ENCODE results near the gene TDRD1. TPM values are rescaled to one million over a fixed set of nuclear protein-coding genes. Genes with fewer than 3 reads are reported as not detected.

Gene TDRD1, protein sequence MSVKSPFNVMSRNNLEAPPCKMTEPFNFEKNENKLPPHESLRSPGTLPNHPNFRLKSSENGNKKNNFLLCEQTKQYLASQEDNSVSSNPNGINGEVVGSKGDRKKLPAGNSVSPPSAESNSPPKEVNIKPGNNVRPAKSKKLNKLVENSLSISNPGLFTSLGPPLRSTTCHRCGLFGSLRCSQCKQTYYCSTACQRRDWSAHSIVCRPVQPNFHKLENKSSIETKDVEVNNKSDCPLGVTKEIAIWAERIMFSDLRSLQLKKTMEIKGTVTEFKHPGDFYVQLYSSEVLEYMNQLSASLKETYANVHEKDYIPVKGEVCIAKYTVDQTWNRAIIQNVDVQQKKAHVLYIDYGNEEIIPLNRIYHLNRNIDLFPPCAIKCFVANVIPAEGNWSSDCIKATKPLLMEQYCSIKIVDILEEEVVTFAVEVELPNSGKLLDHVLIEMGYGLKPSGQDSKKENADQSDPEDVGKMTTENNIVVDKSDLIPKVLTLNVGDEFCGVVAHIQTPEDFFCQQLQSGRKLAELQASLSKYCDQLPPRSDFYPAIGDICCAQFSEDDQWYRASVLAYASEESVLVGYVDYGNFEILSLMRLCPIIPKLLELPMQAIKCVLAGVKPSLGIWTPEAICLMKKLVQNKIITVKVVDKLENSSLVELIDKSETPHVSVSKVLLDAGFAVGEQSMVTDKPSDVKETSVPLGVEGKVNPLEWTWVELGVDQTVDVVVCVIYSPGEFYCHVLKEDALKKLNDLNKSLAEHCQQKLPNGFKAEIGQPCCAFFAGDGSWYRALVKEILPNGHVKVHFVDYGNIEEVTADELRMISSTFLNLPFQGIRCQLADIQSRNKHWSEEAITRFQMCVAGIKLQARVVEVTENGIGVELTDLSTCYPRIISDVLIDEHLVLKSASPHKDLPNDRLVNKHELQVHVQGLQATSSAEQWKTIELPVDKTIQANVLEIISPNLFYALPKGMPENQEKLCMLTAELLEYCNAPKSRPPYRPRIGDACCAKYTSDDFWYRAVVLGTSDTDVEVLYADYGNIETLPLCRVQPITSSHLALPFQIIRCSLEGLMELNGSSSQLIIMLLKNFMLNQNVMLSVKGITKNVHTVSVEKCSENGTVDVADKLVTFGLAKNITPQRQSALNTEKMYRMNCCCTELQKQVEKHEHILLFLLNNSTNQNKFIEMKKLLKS
- total RNA-seq (1 to 10 TPM; 1.9 to 7.0 (median 4.3) TPM), polyA plus RNA-seq (under 1 TPM; 0.03 to 0.22 TPM)
- long read RNA-seq, donor 1, partial matches to known transcripts = 0 of 2 reads
- long read RNA-seq, donor 1, other reads (novel, unspliced or antisense) = 2 of 2 reads
- long read RNA-seq, donor 2, partial matches to known transcripts = 1 of 3 reads
- long read RNA-seq, donor 2, other reads (novel, unspliced or antisense) = 2 of 3 reads
- long read RNA-seq, donor 3, partial matches to known transcripts = 4 of 9 reads
- long read RNA-seq, donor 3, other reads (novel, unspliced or antisense) = 5 of 9 reads

DNA sequence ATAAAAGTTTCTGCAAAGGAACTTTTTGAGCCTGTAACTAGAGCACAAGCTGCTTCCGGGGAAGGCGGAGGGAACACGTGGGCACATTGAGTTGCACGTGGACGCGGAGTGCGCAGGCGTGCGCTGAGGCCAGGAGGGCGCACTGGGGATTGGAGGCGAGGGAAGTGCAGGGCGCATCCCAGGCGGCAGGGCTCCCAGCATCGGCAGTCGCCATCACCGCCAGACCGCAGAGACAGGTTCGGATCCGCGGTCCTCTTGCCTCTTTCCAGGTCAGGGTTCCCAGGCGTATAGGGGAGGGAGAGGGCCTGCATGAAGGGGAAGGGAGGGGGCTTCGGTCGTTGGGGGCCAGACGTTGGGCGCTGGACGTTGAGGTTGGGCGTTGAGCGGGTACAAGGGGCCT lies at the start of gene TDRD1:
Gene TDRD1 (plus strand): TSS at position 206 of the 400 bp plus-strand sequence. CDS start 8,479 bp downstream, outside the sequence.
- no peak within 1 kb of the TSS for H3K27ac ChIP-seq
- DNase-seq = peak; percentile 11 to 35
- peak within 1 kb of the TSS in 1 of 10 donors; percentile 28 for H3K4me3 ChIP-seq
- WGBS, 2 donors = 77 to 88% methylated on average over 28 of the region's 28 CpGs
- TF ChIP-seq, protein P1, sequence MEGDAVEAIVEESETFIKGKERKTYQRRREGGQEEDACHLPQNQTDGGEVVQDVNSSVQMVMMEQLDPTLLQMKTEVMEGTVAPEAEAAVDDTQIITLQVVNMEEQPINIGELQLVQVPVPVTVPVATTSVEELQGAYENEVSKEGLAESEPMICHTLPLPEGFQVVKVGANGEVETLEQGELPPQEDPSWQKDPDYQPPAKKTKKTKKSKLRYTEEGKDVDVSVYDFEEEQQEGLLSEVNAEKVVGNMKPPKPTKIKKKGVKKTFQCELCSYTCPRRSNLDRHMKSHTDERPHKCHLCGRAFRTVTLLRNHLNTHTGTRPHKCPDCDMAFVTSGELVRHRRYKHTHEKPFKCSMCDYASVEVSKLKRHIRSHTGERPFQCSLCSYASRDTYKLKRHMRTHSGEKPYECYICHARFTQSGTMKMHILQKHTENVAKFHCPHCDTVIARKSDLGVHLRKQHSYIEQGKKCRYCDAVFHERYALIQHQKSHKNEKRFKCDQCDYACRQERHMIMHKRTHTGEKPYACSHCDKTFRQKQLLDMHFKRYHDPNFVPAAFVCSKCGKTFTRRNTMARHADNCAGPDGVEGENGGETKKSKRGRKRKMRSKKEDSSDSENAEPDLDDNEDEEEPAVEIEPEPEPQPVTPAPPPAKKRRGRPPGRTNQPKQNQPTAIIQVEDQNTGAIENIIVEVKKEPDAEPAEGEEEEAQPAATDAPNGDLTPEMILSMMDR (IDR thresholded peaks at IDR 0.05) = no peak
- H3K9me3 ChIP-seq = no peaks in the 10 kb centered on the region
- H3K27me3 ChIP-seq = no peaks in the 10 kb centered on the region
- ATAC-seq = no peak
- intact Hi-C loops (cut with DNase I) = loop anchor here in 1 of 10 donors (10.0 kb wide), 1 partner anchor 86 kb away; no protein-coding TSS in a partner anchor
- no peaks in the 10 kb centered on the region for H3K36me3 ChIP-seq
- H3K4me1 ChIP-seq = peaks cover 0 to 20% (median 14%) of the 10 kb centered on the region in 9 donors

DNA sequence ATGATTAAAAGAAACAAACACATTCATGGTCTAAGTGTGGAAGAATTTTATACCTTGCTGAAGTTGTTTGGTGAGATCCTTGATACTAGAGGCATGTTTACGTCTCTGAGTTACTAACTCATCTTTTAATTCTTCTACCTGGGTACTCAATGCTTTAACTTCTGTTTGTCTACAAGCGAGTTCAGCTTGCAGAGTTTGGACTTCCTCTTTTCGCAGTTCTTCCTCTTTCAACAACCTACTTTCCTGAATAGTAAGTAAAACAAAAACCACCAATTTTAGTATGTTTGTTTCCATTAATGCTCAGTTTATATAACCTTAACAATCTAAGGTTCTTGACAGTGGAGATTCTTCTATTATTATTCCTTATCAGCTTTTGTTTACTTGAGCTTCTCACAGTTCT lies 48.1 kb upstream of the TDRD1 start:
- H3K27ac ChIP-seq = no peak overlapping the region
- ATAC-seq = no peak
- H3K27me3 ChIP-seq = no peaks in the 10 kb centered on the region
- 90 to 93% methylated on average over 3 of the region's 3 CpGs for WGBS, 2 donors
- intact Hi-C loops (cut with DNase I) = no loop called here
- no peak for DNase-seq
- H3K4me1 ChIP-seq = peaks cover 0 to 13% (median 0%) of the 10 kb centered on the region in 9 donors
- H3K9me3 ChIP-seq = no peaks in the 10 kb centered on the region
- TF ChIP-seq, protein P1 (IDR thresholded peaks at IDR 0.05) = no peak
- H3K36me3 ChIP-seq = peaks cover 0 to 100% (median 73%) of the 10 kb centered on the region in 9 donors
- H3K4me3 ChIP-seq = no peak overlapping the region

DNA sequence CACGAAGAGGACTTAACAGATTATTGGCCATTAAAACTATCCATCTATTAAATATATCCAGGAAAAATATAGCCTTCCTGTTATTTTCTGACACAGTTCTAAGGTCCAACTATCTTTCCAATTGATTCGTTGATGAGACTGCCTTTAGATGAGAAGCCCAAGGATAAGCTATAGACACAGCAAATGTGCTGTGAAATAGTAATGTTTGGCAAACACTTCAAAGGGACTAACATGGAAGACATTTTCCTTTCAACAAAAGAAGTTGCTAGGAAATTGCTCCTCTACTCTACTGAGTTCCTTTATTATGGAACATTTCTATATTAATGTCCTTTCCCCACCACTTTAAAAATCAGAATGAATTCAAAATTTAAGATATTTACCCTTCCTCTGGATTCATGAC lies 43.7 kb upstream of the TDRD1 start:
- DNase-seq = no peak
- Histone ChIP-seq H3K36me3 (peaks cover 0 to 84% (median 52%) of the 10 kb centered on the region in 9 donors), H3K27ac (no peak overlapping the region), H3K4me1 (peaks cover 0 to 13% (median 0%) of the 10 kb centered on the region in 9 donors), H3K27me3 (no peaks in the 10 kb centered on the region), H3K9me3 (no peaks in the 10 kb centered on the region), H3K4me3 (no peak overlapping the region)
- intact Hi-C loops (cut with DNase I) = no loop called here
- 94% methylated on average over 2 of the region's 2 CpGs for WGBS, 2 donors
- TF ChIP-seq, protein P1 (IDR thresholded peaks at IDR 0.05) = no peak
- no peak for ATAC-seq
